Measurements from ENCODE around the gene PYROXD2. TPM values are rescaled to one million over a fixed set of nuclear protein-coding genes. Genes with fewer than 3 reads are reported as not detected.

PYROXD2 gene
- total RNA-seq, 1 experiment from 2014 or later, result 8.1 TPM

DNA sequence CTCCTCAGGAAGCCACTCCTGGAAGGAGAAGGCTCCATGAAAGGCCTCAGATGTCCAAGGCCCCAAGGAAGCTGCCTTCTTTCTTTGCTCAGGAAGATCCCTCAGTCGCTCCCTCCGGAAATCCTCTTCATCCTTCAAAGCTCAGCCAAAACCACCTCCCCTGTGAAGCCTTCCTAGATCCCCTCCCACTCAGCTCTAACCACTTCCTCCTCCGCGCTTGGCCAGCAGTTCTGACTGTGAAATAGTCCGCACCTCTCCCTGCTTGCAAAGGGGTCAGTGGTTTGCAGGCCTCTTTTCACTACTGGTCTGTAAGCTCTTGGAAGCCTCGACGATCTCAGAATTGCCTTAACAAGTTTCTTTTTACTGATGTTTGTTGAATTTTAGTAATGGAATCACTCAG is 23.9 kb downstream of the PYROXD2 start:
- H3K9me3 Mint-ChIP-seq, result no peaks in the 10 kb centered on the region
- H3K27ac Mint-ChIP-seq, result no peak overlapping the region
- POLR2A ChIA-PET, result no interaction called here
- peaks cover 3% of the 10 kb centered on the region; the same call in 1 of the 2 replicates for H3K4me1 Mint-ChIP-seq
- no peak for TF ChIP-seq ZNF317 (CRISPR knock-in tag; IDR thresholded peaks at IDR 0.05; ENCODE audit: borderline replicate concordance, low read depth)
- no peak for TF ChIP-seq SMAD3 (CRISPR knock-in tag; IDR thresholded peaks at IDR 0.05; ENCODE audit: borderline replicate concordance)
- TF ChIP-seq, protein P1, sequence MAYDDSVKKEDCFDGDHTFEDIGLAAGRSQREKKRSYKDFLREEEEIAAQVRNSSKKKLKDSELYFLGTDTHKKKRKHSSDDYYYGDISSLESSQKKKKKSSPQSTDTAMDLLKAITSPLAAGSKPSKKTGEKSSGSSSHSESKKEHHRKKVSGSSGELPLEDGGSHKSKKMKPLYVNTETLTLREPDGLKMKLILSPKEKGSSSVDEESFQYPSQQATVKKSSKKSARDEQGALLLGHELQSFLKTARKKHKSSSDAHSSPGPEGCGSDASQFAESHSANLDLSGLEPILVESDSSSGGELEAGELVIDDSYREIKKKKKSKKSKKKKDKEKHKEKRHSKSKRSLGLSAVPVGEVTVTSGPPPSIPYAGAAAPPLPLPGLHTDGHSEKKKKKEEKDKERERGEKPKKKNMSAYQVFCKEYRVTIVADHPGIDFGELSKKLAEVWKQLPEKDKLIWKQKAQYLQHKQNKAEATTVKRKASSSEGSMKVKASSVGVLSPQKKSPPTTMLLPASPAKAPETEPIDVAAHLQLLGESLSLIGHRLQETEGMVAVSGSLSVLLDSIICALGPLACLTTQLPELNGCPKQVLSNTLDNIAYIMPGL (CRISPR knock-in tag; IDR thresholded peaks at IDR 0.05), result no peak
- no peak for TF ChIP-seq ZNF396 (CRISPR knock-in tag; IDR thresholded peaks at IDR 0.05; ENCODE audit: borderline replicate concordance)
- no peak for TF ChIP-seq SP1 (CRISPR knock-in tag; conservative IDR thresholded peaks at IDR 0.05)
- no peak for TF ChIP-seq GABPB1 (CRISPR knock-in tag; IDR thresholded peaks at IDR 0.05)
- TF ChIP-seq, protein P2, sequence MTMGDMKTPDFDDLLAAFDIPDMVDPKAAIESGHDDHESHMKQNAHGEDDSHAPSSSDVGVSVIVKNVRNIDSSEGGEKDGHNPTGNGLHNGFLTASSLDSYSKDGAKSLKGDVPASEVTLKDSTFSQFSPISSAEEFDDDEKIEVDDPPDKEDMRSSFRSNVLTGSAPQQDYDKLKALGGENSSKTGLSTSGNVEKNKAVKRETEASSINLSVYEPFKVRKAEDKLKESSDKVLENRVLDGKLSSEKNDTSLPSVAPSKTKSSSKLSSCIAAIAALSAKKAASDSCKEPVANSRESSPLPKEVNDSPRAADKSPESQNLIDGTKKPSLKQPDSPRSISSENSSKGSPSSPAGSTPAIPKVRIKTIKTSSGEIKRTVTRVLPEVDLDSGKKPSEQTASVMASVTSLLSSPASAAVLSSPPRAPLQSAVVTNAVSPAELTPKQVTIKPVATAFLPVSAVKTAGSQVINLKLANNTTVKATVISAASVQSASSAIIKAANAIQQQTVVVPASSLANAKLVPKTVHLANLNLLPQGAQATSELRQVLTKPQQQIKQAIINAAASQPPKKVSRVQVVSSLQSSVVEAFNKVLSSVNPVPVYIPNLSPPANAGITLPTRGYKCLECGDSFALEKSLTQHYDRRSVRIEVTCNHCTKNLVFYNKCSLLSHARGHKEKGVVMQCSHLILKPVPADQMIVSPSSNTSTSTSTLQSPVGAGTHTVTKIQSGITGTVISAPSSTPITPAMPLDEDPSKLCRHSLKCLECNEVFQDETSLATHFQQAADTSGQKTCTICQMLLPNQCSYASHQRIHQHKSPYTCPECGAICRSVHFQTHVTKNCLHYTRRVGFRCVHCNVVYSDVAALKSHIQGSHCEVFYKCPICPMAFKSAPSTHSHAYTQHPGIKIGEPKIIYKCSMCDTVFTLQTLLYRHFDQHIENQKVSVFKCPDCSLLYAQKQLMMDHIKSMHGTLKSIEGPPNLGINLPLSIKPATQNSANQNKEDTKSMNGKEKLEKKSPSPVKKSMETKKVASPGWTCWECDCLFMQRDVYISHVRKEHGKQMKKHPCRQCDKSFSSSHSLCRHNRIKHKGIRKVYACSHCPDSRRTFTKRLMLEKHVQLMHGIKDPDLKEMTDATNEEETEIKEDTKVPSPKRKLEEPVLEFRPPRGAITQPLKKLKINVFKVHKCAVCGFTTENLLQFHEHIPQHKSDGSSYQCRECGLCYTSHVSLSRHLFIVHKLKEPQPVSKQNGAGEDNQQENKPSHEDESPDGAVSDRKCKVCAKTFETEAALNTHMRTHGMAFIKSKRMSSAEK (CRISPR knock-in tag; IDR thresholded peaks at IDR 0.05; ENCODE audit: borderline replicate concordance), result no peak
- TF ChIP-seq ZNF263 (CRISPR knock-in tag; IDR thresholded peaks at IDR 0.05; ENCODE audit: low read depth), result no peak
- no peak for TF ChIP-seq ETV6 (CRISPR knock-in tag; IDR thresholded peaks at IDR 0.05)
- TF ChIP-seq ZNF416 (CRISPR knock-in tag; IDR thresholded peaks at IDR 0.05), result no peak
- TF ChIP-seq CREM (CRISPR knock-in tag; IDR thresholded peaks at IDR 0.05), result no peak
- TF ChIP-seq, protein P3, sequence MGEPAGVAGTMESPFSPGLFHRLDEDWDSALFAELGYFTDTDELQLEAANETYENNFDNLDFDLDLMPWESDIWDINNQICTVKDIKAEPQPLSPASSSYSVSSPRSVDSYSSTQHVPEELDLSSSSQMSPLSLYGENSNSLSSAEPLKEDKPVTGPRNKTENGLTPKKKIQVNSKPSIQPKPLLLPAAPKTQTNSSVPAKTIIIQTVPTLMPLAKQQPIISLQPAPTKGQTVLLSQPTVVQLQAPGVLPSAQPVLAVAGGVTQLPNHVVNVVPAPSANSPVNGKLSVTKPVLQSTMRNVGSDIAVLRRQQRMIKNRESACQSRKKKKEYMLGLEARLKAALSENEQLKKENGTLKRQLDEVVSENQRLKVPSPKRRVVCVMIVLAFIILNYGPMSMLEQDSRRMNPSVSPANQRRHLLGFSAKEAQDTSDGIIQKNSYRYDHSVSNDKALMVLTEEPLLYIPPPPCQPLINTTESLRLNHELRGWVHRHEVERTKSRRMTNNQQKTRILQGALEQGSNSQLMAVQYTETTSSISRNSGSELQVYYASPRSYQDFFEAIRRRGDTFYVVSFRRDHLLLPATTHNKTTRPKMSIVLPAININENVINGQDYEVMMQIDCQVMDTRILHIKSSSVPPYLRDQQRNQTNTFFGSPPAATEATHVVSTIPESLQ (CRISPR knock-in tag; IDR thresholded peaks at IDR 0.05), result no peak
- no peak for TF ChIP-seq ZNF138 (CRISPR knock-in tag; conservative IDR thresholded peaks at IDR 0.05)
- TF ChIP-seq, protein P4, sequence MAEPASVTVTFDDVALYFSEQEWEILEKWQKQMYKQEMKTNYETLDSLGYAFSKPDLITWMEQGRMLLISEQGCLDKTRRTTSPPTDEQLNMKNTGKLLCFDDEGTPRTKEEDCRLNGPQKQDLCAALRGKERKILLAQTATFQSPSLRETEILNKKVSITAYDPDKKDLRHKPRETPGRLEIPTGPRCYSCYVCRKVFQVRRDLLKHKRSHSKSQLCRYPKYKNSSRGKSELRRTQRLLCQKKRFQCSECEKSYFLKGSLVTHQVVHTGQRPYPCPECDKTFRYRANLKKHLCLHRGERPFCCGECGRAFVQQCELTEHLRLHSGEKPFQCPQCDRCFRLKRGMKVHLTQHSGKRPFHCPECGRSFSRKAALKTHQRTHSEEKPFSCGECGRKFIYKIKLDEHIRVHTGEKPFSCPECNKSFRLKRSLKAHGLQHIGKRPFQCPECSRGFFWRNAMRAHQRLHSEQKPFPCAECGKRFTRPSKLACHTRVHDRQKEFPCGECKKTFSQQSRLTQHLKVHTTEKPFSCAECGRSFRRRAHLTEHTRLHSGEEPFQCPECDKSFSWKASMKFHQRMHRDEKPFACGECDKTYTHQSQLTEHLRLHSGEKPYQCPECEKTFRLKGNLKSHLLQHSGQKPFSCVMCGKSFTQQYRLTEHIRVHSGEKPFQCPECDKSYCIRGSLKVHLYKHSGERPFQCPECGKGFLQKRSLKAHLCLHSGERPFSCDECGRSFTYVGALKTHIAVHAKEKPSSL (CRISPR knock-in tag; conservative IDR thresholded peaks at IDR 0.05), result no peak
- H3K27me3 Mint-ChIP-seq (ENCODE audit: low read depth), result no peaks in the 10 kb centered on the region
- DNase-seq (ENCODE audit: low spot score) (no peak), ATAC-seq (no peak)
- CTCF ChIA-PET, result interaction anchor here (1.7 kb wide), 1 partner anchor 34 kb away, joined by 4 read pairs; no protein-coding TSS in a partner anchor
- no peak overlapping the region for H3K4me3 Mint-ChIP-seq
- H3K36me3 Mint-ChIP-seq, result peaks cover 5% of the 10 kb centered on the region; the same call in 1 of the 2 replicates

DNA sequence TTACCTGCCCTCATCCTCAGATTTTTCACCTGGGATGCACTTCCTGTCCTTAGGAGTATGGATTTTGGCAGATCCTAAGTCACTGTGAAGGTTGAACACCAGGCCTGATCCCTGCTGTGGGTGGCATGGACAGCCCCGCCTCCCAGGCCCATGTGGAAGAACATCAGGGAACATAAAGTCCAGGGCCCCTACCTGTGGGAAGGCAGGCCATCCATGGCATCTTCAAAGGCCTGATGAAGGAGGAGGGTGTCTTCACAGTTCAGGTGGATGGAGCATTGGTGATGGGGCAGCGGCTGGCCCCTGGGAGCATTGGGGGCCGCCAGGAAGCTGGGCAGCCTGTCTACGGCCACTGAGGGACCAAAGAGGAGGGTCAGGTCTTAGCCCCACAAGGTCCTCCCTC is 24.6 kb downstream of the PYROXD2 start:
- POLR2A ChIA-PET, result no interaction called here
- H3K36me3 Mint-ChIP-seq, result peaks cover 5% of the 10 kb centered on the region; the same call in 1 of the 2 replicates
- no peak for DNase-seq (ENCODE audit: low spot score)
- no peaks in the 10 kb centered on the region for H3K27me3 Mint-ChIP-seq (ENCODE audit: low read depth)
- no peak for ATAC-seq
- H3K4me1 Mint-ChIP-seq, result peaks cover 3% of the 10 kb centered on the region; the same call in 1 of the 2 replicates
- no peak overlapping the region for H3K27ac Mint-ChIP-seq
- no peak overlapping the region for H3K4me3 Mint-ChIP-seq
- CTCF ChIA-PET, result interaction anchor here (1.7 kb wide), 1 partner anchor 35 kb away, joined by 4 read pairs; no protein-coding TSS in a partner anchor
- TF ChIP-seq GABPB1 (CRISPR knock-in tag; IDR thresholded peaks at IDR 0.05) (no peak), ZNF219 (CRISPR knock-in tag; IDR thresholded peaks at IDR 0.05; ENCODE audit: borderline replicate concordance) (no peak), ZNF416 (CRISPR knock-in tag; IDR thresholded peaks at IDR 0.05) (no peak), ATF1 (CRISPR knock-in tag; IDR thresholded peaks at IDR 0.05) (no peak)
- no peaks in the 10 kb centered on the region for H3K9me3 Mint-ChIP-seq

Data from WTC11 (cell line).